ENCODE results near the gene ZMYND8. TPM values are rescaled to one million over a fixed set of nuclear protein-coding genes. Genes with fewer than 3 reads are reported as not detected.
A peak's percentile ranks its signal among the peaks of the same experiment; 100 is the strongest.
"Not testable (repeated sequence)": the region's sequence is repeated elsewhere in the genome, so short reads cannot be mapped to it uniquely, and the experiment has no call there.

The ZMYND8 gene
- total RNA-seq, 4 donors from 2014 or later: 32.2 to 78.9 (median 54.4) TPM

GRCh38 chr20:47392721-47393073, 36.2 kb upstream of the ZMYND8 start:
- ATAC-seq: no peak
- Histone ChIP-seq H3K27ac (no peak overlapping the region), H3K4me3 (no peak overlapping the region), H3K36me3 (no peaks in the 10 kb centered on the region), H3K27me3 (no peaks in the 10 kb centered on the region), H3K4me1 (peaks cover 0 to 6% (median 0%) of the 10 kb centered on the region in 3 donors), H3K9me3 (no peaks in the 10 kb centered on the region)
- 80 to 83% methylated on average over 1 to 2 of the region's 2 CpGs for WGBS, 2 donors (ENCODE audit: low coverage in 1 of 2)
- TF ChIP-seq EP300 (IDR thresholded peaks at IDR 0.05) (no peak), POLR2A (IDR thresholded peaks at IDR 0.05) (no peak), POLR2AphosphoS5 (IDR thresholded peaks at IDR 0.05) (no peak)
- TF ChIP-seq, protein P1, sequence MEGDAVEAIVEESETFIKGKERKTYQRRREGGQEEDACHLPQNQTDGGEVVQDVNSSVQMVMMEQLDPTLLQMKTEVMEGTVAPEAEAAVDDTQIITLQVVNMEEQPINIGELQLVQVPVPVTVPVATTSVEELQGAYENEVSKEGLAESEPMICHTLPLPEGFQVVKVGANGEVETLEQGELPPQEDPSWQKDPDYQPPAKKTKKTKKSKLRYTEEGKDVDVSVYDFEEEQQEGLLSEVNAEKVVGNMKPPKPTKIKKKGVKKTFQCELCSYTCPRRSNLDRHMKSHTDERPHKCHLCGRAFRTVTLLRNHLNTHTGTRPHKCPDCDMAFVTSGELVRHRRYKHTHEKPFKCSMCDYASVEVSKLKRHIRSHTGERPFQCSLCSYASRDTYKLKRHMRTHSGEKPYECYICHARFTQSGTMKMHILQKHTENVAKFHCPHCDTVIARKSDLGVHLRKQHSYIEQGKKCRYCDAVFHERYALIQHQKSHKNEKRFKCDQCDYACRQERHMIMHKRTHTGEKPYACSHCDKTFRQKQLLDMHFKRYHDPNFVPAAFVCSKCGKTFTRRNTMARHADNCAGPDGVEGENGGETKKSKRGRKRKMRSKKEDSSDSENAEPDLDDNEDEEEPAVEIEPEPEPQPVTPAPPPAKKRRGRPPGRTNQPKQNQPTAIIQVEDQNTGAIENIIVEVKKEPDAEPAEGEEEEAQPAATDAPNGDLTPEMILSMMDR (IDR thresholded peaks at IDR 0.05): no peak

DNA sequence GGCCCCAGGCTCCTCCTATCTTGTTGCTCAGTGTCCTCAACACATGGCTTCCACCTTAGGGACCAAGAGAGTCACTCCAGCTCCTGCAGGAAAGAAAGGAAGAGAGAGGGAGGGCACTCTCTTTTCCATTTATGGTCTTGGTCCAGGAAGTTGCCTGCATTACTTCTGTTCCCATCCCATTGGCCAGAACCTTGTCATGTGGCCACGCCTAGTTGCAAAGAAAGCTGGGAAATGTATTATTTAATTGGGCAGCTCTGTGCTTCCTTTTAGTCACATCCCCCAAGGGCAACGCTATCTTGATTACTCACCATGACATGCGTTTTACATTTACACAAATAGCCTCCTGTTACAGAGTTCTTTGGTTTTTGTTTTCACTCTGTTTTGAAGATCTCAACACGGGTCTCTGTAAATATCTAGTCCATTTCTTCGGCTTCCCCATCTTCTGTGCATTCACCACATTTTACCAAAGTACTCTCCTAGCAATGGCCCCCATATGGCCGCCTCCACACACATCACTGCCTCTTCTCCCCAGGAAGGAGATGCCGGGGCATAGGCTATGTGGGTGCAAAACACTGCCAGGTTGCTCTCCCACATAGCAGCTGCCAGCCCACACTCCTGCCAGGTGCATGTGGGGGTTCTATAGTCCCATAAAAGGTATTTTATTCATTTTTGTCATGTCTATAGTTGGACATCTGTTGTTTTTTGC, 35.7 kb upstream of the ZMYND8 start:
- Histone ChIP-seq H3K4me1 (peaks cover 0 to under 1% (median 0%) of the 10 kb centered on the region in 3 donors), H3K9me3 (no peaks in the 10 kb centered on the region), H3K4me3 (no peak overlapping the region), H3K27ac (no peak overlapping the region), H3K27me3 (no peaks in the 10 kb centered on the region), H3K36me3 (no peaks in the 10 kb centered on the region)
- TF ChIP-seq EP300 (IDR thresholded peaks at IDR 0.05) (no peak), POLR2AphosphoS5 (IDR thresholded peaks at IDR 0.05) (no peak), POLR2A (IDR thresholded peaks at IDR 0.05) (no peak)
- TF ChIP-seq, protein P1 (IDR thresholded peaks at IDR 0.05): no peak
- ATAC-seq: peak; percentile 46
- 68 to 89% methylated on average over 6 to 7 of the region's 7 CpGs for WGBS, 2 donors (ENCODE audit: low coverage in 1 of 2)

DNA sequence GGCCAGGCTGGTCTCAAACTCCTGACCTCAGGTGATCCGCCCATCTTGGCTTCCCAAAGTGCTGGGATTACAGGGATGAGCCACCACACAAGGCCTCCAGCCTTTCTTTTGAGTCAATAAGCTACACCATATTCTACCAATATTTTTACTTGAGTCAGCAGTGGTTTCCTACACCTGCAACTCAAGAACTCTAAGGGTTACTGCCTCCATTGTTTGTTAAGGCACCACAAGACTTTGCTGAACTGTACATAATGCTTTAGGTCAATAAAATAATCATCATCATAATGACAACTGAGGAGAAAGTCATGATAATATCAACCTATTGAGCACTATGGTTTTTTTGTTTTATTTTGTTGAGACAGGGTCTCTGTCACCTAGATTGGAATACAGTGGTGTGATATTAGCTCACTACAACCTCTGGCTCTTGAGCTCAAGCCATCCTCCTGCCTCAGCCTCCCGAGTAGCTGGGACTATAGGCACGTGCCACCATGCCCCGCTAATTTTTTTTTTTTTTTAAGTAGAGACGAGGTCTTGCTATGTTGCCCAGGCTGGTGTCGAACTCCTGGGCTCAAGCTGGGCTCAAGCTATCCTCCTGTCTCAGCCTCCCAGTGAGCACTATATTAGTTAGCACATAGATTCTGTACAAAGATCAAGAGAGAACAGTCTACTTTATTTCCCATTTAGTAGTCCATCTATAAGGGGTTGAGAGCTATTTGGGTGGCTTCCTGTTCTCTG, 34.9 kb upstream of the ZMYND8 start:
- TF ChIP-seq, protein P1 (IDR thresholded peaks at IDR 0.05): no peak
- no peak for TF ChIP-seq EP300 (IDR thresholded peaks at IDR 0.05)
- TF ChIP-seq POLR2AphosphoS5 (IDR thresholded peaks at IDR 0.05): no peak
- TF ChIP-seq POLR2A (IDR thresholded peaks at IDR 0.05): no peak

DNA sequence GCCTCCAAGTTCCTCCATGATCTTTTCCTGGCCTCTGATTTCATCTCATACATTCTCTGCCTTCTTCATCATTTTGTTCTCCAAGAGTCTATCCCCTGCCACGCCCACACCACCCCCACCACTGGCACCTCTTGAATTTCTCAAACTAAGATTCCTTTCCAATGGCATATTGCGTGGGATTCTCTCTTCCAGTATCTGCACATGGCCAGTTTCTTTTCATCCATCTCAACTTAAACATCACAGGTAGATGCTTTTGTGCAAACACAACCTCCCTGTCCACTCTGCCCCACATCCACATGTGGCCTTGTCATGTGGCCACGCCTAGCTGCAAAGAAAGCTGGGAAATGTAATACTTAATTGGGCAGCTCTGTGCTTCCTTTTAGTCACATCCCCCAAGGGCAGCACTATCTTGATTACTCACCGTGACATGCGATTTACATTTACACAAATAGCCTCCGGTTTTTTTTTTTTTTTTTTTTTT, 33.4 kb upstream of the ZMYND8 start:
- H3K4me3 ChIP-seq: no peak overlapping the region
- H3K36me3 ChIP-seq: no peaks in the 10 kb centered on the region
- TF ChIP-seq, protein P1 (IDR thresholded peaks at IDR 0.05): no peak
- TF ChIP-seq POLR2AphosphoS5 (IDR thresholded peaks at IDR 0.05) (no peak), EP300 (IDR thresholded peaks at IDR 0.05) (no peak), POLR2A (IDR thresholded peaks at IDR 0.05) (no peak)
- WGBS, 2 donors (ENCODE audit: low coverage in 1 of 2): 82 to 87% methylated on average over 6 of the region's 6 CpGs
- no peaks in the 10 kb centered on the region for H3K9me3 ChIP-seq
- no peaks in the 10 kb centered on the region for H3K27me3 ChIP-seq
- H3K27ac ChIP-seq: no peak overlapping the region
- H3K4me1 ChIP-seq: no peaks in the 10 kb centered on the region
- no peak for ATAC-seq

More for the DNA sequence above, 34.9 kb upstream of the ZMYND8 start:
- Histone ChIP-seq H3K36me3 (no peaks in the 10 kb centered on the region), H3K27ac (no peak overlapping the region), H3K4me1 (no peaks in the 10 kb centered on the region), H3K4me3 (no peak overlapping the region), H3K9me3 (no peaks in the 10 kb centered on the region), H3K27me3 (no peaks in the 10 kb centered on the region)
- 93 to 100% methylated on average over 5 of the region's 6 CpGs for WGBS, 2 donors (ENCODE audit: low coverage in 1 of 2)
- no peak for ATAC-seq

GRCh38 chr20:47385968-47386367, 29.5 kb upstream of the ZMYND8 start:
- not testable (repeated sequence) for H3K27me3 ChIP-seq, H3K36me3 ChIP-seq, H3K4me3 ChIP-seq, H3K9me3 ChIP-seq, ATAC-seq
- peaks cover 0 to 16% (median 6%) of the 10 kb centered on the region in 3 donors for H3K4me1 ChIP-seq
- peak overlapping the region in 3 of 4 donors; percentile 10 to 80 (median 45) for H3K27ac ChIP-seq
- 100% methylated on average over 4 of the region's 5 CpGs; no CpG with 5 or more reads in 1 of the 2 donors for WGBS, 2 donors (ENCODE audit: low coverage in 1 of 2)
